Measurements from ENCODE around the gene CYBA.

CYBA gene

DNA sequence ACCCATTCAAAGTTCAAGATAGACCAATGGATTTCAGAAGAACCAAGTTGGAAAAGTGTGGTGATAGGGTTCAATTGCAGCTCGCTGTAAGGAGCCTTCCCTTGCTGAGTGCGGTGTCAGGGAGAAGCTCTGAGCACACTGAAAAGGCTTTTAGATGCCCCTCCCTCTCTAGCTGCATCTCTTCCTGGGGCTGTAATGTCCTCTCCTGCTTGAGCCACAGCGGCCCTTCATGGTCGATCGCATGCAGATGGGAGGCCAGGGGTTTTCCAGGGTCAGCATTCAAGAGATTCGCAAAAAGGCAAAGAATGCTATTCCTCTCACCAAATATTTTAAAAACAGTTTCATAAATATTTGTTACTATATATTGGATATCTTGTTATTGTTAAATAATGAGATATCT, 56.9 kb downstream of the CYBA start:
- DNase-seq (ENCODE audit: low spot score) = no peak
- in situ Hi-C loops (cut with MboI; ENCODE audit: low pct_unique_long_range_greater_than_20kb, low sequenced_read_pairs, unreplicated experiment) = no loop called here
- TF ChIP-seq, protein P1, sequence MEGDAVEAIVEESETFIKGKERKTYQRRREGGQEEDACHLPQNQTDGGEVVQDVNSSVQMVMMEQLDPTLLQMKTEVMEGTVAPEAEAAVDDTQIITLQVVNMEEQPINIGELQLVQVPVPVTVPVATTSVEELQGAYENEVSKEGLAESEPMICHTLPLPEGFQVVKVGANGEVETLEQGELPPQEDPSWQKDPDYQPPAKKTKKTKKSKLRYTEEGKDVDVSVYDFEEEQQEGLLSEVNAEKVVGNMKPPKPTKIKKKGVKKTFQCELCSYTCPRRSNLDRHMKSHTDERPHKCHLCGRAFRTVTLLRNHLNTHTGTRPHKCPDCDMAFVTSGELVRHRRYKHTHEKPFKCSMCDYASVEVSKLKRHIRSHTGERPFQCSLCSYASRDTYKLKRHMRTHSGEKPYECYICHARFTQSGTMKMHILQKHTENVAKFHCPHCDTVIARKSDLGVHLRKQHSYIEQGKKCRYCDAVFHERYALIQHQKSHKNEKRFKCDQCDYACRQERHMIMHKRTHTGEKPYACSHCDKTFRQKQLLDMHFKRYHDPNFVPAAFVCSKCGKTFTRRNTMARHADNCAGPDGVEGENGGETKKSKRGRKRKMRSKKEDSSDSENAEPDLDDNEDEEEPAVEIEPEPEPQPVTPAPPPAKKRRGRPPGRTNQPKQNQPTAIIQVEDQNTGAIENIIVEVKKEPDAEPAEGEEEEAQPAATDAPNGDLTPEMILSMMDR (IDR thresholded peaks at IDR 0.05; ENCODE audit: extremely low read depth, insufficient read depth, missing control alignments) = no peak

DNA sequence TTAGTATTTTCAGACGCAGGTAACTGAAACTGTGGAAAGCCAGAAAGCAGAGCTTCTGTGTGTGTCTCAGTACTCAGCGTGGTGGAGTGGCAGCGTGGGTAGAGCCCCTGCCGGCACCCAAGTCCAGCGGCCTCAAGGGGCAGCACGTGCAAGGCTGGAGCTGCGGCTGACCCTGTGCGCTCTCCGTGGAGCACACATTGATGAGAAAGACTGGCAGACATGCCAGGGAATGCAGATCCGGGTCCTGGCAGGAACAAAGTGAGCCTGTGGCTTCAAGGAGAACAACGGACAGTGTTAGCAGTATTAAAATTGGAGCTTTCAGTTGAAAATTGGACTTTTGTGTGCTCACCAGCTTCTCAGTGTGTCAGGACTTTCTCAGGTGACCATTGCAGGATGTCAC, 57.4 kb downstream of the CYBA start:
- TF ChIP-seq, protein P1 (IDR thresholded peaks at IDR 0.05; ENCODE audit: extremely low read depth, insufficient read depth, missing control alignments) = no peak
- in situ Hi-C loops (cut with MboI; ENCODE audit: low pct_unique_long_range_greater_than_20kb, low sequenced_read_pairs, unreplicated experiment) = no loop called here
- DNase-seq (ENCODE audit: low spot score) = no peak

Data from GM13977 (cell line).